Endometrium (tissue), 2 donors: ENCODE results near the gene PIP4K2B.

Source experiments
- FAIRE-seq: peaks from 2 replicates; lab custom pipeline; 2012; peaks lifted over from hg19 to GRCh38; lab: Jason Lieb, UNC
- donor health status: control.
- donor health status: control.

The PIP4K2B gene

DNA sequence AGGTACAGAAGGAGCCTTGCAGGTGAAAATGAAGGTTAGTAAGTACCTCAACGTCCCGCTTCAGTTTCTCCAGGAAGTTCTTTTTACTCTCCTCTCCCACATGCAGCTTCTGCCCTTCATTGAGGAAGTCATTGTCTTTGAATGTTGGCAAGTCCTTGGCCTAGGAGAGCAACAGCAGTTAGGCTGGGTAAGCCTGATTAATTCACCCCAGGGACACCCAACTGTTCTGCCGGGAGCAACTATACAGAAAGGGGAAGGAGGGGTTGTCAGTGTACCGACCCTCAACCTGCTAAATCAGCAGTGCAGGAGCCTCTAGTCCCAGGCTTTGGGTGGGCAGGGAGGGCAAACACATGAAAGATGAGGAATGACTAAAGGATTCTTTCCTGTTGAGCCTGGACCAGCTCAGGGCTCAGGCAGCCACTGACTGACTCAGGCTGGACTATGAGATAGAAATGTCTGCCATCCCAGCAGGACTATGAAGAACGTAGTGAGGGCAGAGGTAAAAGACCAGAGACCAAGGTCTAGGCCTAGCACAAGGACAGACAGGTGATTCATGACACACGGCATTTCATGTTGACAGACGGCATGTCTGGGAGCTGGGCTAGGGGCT, 21.6 kb downstream of the PIP4K2B start:
- FAIRE-seq = no peak

DNA sequence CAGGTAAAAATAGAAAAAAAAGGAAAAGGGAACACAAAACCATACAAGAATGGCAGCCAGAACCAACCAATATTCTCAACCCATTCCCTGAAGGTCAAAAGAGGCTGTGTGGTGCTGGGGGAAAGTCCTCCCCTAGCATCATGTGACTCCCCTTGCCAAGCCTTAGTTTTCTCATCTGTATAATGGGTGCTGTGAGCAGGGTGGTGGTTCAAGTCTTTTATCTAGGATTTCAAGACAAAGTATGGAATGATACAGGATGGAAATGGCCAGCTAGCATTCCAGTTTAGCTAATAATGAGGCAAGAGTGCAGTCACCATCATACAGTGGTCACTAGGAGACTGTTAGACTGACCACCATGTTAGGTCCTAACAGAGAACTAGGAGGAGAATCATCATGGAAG, 26.1 kb downstream of the PIP4K2B start:
- FAIRE-seq = no peak

DNA sequence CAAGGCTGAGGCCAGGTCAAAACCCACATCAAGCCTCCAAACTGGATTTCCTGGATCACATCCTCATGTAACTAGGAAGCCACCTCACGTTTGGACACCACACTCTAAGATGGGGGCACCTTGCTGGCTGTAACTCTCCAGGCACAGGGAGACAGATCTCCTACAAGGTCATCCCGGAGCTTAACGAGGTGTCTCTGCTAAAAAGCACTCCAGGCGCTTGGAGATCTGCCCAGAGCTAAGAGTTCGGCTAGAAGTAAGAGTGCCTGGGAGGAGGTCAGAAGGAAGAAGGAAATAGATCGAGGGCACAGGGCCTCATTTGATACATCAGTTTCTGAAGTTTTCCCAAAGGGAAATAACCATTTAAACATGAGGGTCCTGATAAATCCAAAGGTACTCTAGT, 30.9 kb downstream of the PIP4K2B start:
- no peak for FAIRE-seq

DNA sequence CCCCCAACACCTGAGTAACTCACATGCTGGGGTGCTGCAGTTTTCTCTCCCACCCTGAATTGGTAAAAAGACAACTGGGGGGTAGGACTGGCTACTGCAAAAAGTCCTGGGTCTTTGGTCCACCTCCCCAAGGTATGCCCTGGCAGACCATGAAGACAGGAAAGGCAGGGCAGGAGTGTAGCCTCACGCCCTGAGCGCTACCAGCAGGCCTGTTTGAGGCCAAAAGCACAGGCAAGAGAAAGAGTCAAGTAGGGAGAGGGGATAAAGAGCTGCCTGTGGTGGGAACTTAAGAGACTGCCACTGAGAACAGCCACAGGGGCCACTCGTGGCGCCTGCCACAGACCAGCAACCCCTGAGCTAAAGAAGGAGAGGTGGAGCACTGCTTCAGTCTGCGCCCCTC, 33.0 kb downstream of the PIP4K2B start:
- no peak for FAIRE-seq

DNA sequence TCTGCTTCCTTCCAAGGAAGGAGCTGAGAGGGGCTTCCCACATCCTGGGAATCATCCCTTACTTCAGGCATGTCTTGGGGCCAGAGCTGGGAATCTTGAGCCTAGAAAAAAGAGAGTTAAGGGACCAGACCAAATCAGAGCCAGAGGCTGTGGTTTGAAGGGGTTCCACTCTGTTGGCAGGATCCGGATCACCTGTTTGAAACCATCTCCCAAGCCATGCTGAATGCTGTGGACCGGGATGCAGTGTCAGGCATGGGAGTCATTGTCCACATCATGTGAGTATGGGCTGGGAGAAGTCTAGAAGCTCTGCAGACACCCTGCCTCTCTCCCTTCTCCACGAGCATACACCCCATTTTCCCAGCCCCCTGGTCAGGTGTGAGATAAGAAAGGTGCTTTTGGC, 37.1 kb downstream of the PIP4K2B start:
- FAIRE-seq = no peak

DNA sequence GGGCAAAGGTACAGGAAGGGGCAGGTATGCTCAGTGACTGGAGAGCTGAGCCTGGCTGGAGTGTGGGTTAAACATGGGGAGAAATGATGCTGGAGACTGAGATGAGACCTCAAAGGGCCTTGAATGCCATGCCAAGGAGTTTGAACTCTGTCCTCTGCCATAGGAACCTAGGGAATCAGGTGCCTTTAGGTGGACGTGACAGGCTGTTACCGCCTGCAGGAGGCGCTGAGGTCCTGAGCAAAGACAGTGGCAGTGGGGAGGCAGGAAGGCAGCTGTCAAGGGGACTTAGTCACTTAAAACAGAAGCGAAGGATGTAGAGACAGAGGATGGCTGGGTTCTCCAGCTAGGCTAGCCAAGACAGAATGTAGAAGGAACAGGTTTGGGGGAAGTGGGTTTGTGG, 37.7 kb downstream of the PIP4K2B start:
- FAIRE-seq = no peak

DNA sequence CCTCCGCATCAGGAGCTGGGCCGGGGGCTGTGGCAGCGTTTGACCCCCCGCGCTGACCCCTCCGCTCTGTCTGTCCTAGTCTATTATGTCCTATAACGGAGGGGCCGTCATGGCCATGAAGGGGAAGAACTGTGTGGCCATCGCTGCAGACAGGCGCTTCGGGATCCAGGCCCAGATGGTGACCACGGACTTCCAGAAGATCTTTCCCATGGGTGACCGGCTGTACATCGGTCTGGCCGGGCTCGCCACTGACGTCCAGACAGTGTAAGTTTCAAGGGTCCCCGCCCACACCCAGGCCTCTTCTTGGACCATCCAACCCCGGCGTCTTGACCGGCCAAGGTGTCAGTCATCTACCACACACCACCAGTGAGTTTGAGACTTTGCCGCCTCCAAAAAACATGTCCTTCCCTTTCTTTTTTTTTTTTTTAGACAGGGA, 46.3 kb downstream of the PIP4K2B start:
- FAIRE-seq = no peak

DNA sequence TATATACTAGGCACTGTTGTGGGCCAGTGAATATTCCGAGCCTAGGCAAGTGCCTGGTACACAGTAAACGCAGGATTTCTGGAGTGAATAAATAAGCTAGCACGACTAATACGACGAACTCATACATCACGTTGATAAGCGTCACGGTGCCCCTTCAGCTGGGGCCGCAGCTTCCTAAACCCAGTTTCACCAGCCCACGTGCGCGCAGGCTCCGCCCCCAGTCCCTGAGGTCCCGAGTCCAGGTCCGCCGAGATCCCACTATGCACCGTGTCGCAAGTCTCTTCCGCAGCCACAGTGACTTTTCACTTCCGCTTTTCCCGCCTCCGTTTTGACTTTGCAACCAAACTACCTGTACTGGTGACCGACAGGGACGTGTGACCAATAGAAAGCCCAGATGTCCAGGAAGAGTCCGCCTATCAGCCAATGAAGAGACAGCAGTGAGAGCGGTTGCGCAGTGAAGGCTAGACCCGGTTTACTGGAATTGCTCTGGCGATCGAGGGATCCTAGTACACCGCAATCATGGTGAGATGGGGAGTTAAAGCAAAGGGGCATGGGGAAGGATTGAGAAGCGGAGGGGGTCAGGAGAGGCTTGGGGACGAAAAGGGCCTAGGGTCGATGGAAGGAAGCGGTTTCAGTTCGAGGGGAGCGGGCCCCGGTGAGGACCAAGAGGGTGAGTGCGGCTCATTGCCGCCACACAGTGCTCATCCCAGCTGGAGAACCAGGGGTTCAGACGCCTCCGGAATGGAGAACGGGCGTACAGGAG, 46.9 kb downstream of the PIP4K2B start, which contains the start of gene PSMB3:
Gene PSMB3, plus strand, starts transcription at position 434 of the 763 bp plus-strand sequence. Its CDS starts 86 bp downstream, at position 520.
- no peak for FAIRE-seq

DNA sequence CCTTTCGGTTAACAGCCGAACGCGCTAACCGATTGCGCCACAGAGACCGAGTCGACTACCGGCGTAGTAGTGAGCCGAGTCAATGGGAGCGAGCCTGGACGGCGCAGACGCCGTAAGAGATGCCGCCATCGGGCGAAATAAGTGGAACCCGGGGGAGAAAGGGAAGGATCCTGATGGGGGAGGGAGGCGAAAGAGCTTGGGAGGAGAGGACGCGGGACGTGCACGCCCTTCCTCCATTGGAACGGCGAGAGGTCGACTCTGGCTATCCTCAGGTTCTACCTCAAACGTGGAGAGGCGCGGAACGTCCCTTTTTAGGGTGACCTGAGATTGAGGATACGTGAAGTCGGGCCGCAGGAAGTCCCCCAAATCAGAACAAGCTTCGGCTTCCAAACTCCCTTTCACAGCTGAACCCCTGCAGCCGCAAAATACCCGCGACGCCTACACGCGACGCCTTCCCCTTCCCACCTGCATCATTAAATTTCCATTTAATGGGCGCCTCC, 47.5 kb downstream of the PIP4K2B start:
- FAIRE-seq = no peak

DNA sequence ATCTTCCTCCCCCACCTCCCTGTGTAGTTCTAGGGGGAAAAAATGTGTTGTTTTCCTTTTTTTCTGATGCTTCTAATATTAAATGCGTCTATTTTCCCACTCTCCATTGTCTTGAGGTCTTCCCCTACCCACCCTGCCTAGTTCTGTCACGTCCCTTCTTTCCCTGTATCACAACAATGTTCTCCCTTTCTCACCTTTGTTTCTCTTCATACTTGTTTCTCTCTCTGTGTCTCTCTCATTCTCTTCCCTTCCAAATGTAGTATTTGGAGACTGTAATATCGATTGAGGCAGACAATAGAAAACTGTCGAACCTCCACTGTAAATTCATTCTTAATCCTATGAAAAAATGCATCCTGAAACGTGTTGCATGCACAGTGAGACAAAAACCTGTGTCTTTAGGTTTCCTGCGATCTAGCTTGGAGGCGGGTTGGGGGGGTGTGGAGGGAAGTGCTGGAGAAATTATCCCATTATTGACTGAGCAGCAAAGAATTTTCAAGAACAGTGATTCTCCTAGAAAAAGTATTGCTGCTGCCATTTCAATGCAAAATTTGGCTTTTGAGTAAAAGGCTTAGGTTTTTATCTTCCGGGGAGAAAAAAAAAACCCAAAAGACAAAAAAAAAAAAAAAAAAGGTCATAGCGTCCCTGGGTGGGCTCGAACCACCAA, 48.1 kb downstream of the PIP4K2B start:
- FAIRE-seq = no peak

DNA sequence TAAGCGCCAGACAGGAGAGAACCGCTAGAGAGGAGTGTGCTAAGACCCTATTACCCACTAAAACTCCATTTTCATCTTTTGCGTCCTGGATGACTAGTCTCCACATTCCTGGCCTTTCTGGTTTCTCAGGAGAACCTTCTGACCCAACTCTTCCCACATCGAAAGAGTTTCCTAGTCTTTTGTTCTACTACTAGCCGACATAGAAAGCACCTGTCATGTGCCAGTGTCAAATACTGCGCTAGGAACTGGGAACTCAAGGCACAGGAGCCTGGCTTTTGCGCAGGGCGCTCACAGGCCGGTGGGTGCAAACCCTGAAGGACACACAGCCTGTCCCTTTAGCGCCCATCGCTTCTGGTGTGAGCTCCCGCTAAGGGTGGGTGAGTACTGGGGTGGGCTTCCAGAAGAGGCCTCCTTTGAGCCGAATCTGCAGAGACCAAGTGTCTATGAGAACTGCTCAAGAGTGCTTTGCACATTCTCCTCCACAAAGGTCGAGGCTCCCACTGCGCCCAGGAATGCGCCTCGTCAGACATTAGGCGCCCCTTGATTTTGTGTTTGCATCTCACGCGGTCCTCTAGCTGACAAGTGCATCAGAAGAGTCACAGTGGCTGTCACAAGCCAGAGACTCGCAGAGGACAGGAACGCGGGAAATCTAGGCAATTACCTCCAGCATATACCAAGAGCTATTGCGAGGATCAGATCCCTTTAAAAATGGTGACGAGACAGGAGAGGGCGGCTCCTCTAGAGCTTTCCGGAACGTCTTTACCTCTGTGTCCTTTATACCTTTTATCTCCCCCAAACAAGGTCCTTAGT, 48.8 kb downstream of the PIP4K2B start:
- FAIRE-seq = no peak

DNA sequence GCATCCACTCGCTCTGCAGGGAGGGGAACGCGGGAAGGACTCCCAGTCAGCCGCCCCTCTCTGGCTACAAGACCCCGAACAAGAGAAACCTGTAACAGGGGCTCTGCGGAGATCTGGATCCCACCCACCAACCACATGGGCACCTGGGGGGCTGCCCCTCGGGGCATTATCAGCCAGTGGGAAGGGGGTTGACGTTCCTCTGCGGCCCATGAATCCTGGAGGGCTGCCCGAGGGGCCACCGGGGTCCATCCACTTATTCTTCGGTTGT, 49.4 kb downstream of the PIP4K2B start:
- no peak for FAIRE-seq

DNA sequence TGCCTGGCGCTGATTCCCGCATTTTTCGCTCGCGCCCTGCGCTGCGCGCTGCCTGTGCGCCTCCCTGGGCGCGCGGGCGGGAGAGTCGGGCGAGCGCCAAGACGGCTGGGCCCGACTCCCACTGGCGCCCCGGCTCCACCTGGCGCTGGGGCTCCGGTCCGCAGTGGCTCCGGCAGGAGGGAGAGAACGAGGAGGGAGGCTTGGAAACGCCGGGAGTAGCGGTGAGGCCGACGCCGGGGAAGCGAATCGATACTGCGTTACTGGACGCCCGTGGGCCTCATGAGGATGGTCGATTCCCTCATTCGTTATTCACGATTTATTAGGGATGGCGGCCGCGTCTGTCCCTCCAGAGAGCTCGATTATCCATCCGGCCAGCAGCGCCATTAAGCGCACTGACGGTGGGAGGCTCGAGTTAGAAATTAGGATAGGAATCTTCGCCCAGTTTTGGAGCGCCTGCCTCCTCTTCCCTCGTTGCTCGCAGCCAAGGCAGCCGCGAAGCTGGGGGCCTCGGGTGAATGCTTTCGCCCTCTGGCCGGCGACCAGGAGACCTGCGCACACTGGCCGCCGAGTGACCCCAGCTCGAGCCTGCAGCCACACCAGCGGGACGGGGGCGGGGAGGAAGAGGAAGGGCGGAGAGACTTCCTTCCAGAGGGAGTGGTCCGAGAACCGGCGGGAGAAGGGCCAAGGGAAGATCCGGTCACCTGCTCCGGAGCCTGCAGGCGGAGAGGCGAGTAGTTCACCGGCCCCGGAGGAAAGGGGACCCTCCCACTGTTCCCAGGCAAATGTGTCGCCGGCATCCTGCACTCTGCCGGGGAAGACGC, 49.9 kb downstream of the PIP4K2B start:
- no peak for FAIRE-seq

DNA sequence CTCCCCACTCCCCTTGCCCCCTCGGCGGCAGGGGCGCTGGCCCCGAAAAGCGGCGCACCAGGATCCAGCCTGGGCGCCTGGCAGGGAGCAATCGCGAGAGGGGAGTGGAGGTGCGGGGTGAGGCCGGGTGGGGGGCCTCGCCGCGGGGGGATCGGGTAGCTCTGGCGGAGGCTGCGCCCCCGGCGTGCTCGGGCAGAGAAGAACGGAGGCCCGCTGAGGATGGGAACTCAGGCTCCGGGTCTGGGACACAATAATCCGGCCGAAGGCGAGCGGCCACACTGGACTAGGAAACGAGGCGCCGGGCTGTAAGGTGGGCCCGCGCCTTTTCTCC, 50.5 kb downstream of the PIP4K2B start:
- no peak for FAIRE-seq

DNA sequence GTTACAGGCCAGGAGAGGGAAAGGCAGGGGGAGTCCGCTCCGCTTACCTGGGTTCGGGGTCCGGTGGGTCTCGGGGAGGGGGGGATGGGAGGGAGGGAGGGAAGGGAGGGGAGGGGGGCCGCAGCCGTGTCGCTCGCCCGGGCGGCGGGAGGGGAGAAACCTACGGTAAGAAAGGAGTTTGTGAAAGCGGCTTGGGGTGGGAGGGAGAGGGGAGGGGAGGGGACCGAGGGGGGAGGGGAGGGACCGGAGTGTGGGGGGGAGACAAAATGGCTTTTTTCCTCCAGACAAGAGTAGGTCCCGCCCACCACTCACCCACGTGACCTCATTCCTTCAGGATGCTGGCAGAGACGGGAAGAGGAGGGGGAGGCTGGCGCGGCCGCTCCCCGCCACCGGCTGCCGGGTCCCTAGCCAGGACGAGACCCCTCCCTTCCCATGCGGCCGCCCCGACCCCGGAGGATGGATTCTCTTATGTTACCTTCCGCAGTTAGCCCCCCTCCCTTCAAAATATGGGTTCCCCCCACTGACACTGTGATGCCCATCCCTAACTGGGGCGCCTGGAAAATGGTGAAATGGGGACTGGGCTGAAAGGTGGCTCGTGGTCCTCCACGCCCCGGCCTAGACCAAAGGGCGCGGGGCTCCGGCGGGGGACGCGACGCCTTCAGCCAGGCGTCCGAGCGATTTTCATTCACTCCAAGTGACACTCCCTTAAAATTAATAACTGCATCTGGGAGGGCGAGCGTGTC, 51.0 kb downstream of the PIP4K2B start, which contains the start of gene PCGF2:
Gene PCGF2, minus strand, starts transcription at position 188 of the 743 bp plus-strand sequence. CDS start 7,934 bp downstream, outside the sequence.
- FAIRE-seq = no peak

DNA sequence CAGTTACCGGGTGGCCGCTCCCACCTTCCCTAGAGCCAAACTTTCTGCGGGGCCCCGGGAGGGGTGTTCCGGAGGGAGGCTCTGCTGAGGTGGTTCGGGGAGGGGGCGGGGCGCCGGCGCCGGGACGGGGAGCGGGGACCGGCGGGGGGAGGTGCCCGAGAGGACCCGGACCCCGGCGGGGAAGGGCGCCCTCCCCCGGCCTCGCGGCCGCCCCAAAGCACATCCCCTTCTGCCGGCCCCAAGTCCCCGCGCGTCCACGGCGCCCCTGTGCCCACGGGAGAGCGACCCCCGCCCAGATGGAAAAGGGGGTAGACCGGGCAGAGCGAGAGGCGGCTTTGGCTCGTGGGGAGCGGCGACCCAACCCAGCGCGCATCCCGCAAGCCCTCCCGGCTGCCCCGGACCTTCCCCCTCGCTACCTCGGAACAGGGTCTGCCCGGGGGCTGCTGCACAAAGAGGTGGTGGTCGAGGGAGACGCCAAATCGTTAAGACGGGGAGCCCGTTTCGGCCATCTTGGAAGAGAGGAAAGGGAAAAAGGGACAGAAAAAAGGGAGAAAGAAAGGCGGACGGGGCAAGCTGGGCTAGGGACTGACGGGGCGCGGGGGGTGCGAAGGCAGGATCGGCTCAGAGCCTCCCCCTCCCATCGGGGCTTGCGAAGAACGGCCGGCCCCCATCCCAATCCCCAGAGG, 51.8 kb downstream of the PIP4K2B start:
- no peak for FAIRE-seq

DNA sequence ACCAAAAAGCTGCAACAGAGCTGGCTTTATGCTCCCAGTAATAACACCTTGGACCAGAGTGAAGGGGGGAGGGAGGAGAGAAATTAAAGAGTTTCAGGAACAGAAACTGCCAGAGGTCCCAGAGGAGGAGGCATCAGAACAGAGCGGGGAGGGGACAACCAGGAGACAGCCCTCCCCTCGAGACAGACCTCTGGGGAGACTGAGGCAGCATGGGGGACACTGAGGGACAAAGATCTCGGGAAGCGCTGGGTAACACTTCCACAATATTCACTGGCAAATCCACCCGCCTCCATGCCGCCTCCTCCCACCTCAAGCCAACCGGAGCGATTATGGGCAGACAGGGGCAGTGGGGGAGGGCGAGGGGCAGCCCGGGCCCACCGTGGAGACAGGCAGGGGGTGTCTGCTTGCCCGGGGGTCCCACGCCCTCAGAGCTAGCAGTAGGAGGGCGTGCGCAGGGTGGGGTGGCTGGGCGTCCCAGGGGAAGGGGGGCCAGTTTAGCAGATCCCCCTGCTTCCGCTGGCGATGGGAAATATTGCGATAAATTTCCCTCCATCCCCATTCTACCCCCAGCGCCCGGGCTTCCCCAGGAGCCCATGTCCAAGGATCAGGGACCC, 52.4 kb downstream of the PIP4K2B start:
- FAIRE-seq = no peak

DNA sequence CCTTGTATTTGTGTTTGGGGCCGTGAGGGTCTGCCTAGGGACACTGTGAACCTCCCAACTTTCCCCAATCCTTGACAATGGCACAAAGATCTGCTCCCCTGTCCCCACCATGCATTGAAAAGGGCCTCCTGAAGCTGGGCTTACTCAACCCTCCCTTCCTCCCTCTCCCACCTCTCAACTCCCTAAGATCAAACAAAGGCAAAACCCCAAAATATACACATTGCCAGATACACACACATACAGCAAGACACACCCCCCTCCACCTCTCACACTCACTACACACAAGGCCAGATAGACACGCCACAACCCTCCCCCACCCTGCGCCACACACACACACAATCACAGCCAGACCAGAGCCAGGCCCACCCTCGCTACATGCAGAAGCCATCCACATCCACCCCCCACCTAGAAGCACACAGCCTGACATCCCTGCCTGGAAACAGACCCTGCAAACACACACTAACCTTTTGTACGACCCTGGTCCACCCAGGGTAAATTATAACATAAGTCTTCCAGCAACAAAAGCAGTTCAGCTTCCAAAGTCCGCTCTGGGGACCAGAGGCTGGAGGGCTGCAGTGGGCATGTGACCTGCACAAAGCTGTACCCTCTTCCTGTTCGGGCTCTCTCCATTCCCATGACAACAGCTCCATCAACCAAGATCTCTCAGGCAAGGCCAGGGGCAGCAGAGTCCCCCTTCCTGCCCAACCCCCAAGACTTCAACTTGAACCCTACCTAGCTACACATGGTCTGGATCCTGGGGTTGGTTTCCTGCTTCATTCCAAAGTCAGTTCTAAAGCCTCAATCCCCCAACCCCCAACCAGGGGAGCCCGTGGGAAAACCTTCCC, 53.1 kb downstream of the PIP4K2B start:
- FAIRE-seq = no peak

DNA sequence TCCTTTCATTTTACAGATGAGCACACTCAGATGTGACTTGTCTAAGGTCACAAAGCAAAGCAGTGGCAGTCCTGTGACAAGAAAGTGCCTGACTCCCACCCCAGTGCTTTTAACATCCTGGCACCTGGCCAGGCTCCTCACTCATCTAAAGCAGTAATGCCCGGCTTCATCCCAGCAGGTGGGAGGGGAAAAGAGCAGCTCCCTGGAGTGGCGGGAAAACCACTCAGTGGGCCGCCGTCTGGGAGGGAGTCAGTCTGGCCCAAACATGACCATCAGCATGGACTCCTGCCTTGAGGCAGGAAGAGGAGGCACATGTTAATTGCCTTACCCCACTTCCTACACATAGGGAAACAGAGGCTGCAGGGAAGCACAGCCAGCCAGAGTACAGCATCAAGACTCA, 53.8 kb downstream of the PIP4K2B start:
- no peak for FAIRE-seq
